Mucosa of descending colon (tissue), 3 donors: ENCODE data around the gene LARGE2. TPM values are rescaled to one million over a fixed set of nuclear protein-coding genes. Genes with fewer than 3 reads are reported as not detected.

Experiments used
- ATAC-seq: fragments of 200-7000 bp; cut with Tn5 transposase; one replicate; pipeline ENCODE4 v1.9.1; 2020; ENCODE audit warnings: mild to moderate bottlenecking, moderate library complexity
- DNase-seq, 3 donors: peaks; one replicate each; pipeline ENCODE4 v3.0.0-alpha.2; 2020
- H3K36me3 ChIP-seq: fragments of 200-600 bp; one replicate; pipeline ENCODE4 v1.8.0; 2021; ENCODE audit warnings: low read depth, mild to moderate bottlenecking
- H3K4me1 ChIP-seq: fragments of 200-600 bp; one replicate; pipeline ENCODE4 v1.8.0; 2021; ENCODE audit warnings: low read depth, mild to moderate bottlenecking
- H3K4me3 ChIP-seq: fragments of 200-600 bp; one replicate; pipeline ENCODE4 v1.8.0; 2021; ENCODE audit warnings: mild to moderate bottlenecking
- H3K9me3 ChIP-seq: fragments of 200-600 bp; one replicate; pipeline ENCODE4 v1.8.0; 2021; ENCODE audit warnings: mild to moderate bottlenecking
- intact Hi-C, 2 donors: fragments of 100-400 bp; cut with DNase I in 1 of 2; cut with micrococcal nuclease in 1 of 2; formaldehyde crosslinking; loops; one replicate each; pipeline versions ENCODE4 v1.11.0 to v1.11.1; 2022; cut with DNase I, micrococcal nuclease
- total RNA-seq, 3 donors: library from RNA; stranded (reverse); fragmentation: NEBNext Ultra II Directional in 2 of 3; extraction: Animal tissue kit (Norgen Biotek cat#: 25700) in 2 of 3; gene quantifications; one replicate each; pipeline versions ENCODE4 v1.2.1 to v1.2.4, GENCODE V29; 2021 to 2023
- TF ChIP-seq, protein P1 (sequence below): fragments of 200-600 bp; IDR thresholded peaks from one replicate; pipeline ENCODE4 v1.8.0; 2022; ENCODE audit warnings: antibody characterized with exemption, mild to moderate bottlenecking
- donor health status: DM: no; HTN: no; CAD: no; lungs with moderate emphysema.
- donor health status: DM: no; HTN: no; CAD: no.
- donor health status: DM: no; HTN: yes; CAD: no.

The LARGE2 gene
- total RNA-seq, 3 donors from 2014 or later, result 1.9 to 2.9 (median 2.3) TPM

DNA sequence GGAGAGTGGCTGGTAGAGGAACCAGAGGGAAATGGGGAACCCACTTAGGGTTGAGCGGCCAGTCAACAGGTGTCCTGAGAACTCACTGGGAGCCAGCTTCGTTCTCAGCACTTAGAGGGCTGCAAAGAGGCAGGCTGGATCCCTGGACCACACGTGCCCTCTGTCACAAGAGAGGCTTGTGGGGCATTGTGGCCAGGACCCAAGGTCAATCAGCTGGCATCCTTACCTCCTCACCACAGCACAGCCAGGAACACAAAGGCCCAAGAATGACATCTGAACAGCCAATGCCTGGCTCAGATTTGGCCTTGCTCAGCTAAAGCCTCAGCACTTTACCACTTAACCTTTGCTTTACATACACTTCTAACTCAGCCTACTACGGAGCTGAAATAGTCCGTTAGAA is 29.6 kb upstream of the LARGE2 start:
- TF ChIP-seq, protein P1, sequence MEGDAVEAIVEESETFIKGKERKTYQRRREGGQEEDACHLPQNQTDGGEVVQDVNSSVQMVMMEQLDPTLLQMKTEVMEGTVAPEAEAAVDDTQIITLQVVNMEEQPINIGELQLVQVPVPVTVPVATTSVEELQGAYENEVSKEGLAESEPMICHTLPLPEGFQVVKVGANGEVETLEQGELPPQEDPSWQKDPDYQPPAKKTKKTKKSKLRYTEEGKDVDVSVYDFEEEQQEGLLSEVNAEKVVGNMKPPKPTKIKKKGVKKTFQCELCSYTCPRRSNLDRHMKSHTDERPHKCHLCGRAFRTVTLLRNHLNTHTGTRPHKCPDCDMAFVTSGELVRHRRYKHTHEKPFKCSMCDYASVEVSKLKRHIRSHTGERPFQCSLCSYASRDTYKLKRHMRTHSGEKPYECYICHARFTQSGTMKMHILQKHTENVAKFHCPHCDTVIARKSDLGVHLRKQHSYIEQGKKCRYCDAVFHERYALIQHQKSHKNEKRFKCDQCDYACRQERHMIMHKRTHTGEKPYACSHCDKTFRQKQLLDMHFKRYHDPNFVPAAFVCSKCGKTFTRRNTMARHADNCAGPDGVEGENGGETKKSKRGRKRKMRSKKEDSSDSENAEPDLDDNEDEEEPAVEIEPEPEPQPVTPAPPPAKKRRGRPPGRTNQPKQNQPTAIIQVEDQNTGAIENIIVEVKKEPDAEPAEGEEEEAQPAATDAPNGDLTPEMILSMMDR, result no peak
- Histone ChIP-seq H3K4me3 (no peak overlapping the region), H3K9me3 (no peaks in the 10 kb centered on the region), H3K36me3 (no peaks in the 10 kb centered on the region), H3K4me1 (no peaks in the 10 kb centered on the region)
- no peak for DNase-seq
- no peak for ATAC-seq
- intact Hi-C loops, result no loop called here

DNA sequence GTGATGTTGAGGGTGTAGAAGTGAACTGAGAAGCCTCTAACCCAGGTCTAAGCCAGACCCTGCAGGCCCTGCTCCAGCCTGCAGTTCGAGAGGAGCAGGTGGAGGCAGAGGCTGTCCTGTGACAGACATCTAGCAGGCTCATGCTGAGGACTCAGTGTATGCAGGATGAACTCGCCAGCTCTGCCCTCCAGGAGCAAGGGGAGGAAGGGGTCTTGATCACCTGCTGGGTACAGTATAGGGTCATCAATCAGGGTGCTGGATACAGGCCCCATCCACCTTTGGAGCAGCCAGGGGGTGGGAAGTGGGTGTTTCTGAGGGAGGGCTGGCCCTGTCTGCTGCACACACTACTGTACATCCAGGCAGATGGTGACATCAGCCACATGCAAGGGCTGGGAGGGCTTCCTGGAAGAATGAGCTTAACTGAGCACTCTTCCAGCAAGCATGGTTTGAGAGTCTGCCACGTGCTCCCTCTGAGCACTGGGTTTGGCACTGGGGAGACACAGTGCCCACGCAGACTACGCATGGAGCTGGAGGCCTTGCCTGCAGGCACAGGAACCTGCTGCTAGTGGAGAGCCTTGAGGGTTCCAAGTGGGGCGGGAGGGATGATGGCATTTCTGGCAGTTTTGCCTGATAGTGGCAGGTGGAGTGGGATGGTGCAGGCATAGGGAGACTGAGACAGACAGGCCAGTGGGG is 27.8 kb upstream of the LARGE2 start:
- Histone ChIP-seq H3K4me3 (no peak overlapping the region), H3K9me3 (no peaks in the 10 kb centered on the region), H3K4me1 (peaks cover 6% of the 10 kb centered on the region), H3K36me3 (no peaks in the 10 kb centered on the region)
- DNase-seq, result no peak
- TF ChIP-seq, protein P1, result no peak
- intact Hi-C loops, result no loop called here
- ATAC-seq, result no peak

DNA sequence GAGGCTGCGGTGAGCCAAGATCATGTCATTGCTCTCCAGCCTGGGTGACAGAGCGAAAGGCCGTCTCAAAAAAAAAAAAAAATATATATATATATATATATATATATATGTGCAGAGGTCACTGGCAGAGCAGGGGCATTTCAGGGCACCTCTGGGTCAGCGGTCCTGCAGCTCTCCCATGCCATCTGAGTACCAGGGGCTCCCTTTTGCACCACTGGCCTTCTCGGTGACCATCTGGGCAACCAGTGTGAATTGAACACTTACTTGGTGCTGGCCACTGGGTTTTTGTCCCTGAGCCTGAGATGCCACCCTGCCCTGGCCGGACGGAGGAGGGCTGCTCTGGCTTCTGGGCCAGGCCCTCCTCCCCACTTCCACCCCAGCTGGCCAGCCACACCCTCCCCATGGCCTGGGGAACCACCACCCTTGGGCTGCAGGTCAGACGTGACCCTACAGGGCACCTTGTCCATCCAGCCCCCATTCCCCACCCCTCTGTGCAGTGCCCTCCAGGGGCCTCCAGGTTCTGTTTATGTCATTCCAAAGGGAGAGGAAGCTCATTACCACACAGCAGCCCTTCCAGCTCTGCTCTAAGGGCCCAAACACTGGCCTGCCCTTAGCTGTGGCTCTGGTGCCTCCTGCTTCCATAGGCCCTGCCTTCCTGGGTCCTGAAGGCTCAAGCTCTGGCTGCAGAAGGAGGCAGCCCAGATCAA is 26.8 kb upstream of the LARGE2 start:
- Histone ChIP-seq H3K4me3 (no peak overlapping the region), H3K9me3 (no peaks in the 10 kb centered on the region), H3K36me3 (no peaks in the 10 kb centered on the region), H3K4me1 (peaks cover 8% of the 10 kb centered on the region)
- intact Hi-C loops, result no loop called here
- TF ChIP-seq, protein P1, result no peak
- DNase-seq (no peak), ATAC-seq (no peak)

DNA sequence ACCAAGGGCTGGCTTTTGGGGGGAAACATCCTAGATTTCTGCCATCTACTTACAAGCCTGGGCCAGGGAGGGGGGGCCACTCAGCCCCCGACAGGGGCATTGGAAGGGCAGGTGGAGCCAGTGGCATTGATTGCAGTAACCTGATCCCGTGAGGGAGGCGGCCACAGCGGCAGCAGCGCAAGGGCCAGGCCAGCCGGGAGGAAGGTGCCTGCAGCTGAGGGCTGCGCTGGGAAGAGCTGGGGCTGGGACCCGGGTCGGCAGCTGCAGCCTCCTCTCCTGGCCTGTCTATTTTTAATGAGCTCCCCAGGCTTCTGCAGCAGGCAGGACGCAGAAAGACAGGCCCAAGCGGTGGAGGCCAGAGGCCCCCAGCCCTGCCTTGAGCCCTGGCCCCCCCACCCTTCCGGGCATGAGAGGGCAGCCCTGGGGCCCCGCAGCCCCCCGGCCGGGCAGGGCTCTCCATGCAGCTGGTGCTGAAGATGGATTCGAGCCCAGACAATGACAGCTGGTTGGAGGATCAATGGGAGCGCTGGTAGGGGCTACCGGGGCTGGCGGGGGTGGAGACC is 26.0 kb upstream of the LARGE2 start:
- DNase-seq (no peak), ATAC-seq (no peak)
- Histone ChIP-seq H3K4me3 (no peak overlapping the region), H3K36me3 (no peaks in the 10 kb centered on the region), H3K4me1 (peaks cover 8% of the 10 kb centered on the region), H3K9me3 (no peaks in the 10 kb centered on the region)
- intact Hi-C loops, result no loop called here
- TF ChIP-seq, protein P1, result no peak

DNA sequence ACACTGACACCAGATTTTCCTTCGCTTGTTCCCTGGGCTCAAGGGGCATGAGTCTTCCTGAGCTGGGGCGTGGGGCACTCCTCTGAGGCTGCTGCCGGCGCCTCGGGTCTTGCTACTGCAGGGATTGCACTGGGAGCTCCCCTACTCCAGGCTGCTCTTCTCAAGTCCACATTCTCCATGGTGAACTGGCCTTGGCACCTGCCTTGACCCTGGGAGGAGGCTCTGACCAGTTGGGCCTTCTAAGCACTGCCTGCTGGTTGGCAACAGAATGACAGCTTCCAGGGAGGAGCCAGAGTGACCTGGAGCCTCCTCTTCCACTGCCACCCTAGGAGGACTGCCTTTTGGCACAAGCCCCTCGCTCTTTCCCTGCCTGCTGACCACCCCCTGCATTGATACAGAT is 24.9 kb upstream of the LARGE2 start:
- intact Hi-C loops, result no loop called here
- H3K9me3 ChIP-seq, result no peaks in the 10 kb centered on the region
- H3K4me3 ChIP-seq, result no peak overlapping the region
- TF ChIP-seq, protein P1, result no peak
- ATAC-seq, result no peak
- H3K36me3 ChIP-seq, result no peaks in the 10 kb centered on the region
- peaks cover 8% of the 10 kb centered on the region for H3K4me1 ChIP-seq
- no peak for DNase-seq
